Prostate gland (tissue), 2 donors: ENCODE data around the gene LRCH1. TPM values are rescaled to one million over a fixed set of nuclear protein-coding genes. Genes with fewer than 3 reads are reported as not detected.
"Not testable (repeated sequence)": the region's sequence is repeated elsewhere in the genome, so short reads cannot be mapped to it uniquely, and the experiment has no call there.

Experiments
- DNase-seq: peaks from one replicate; pipeline ENCODE4 v3.0.0-alpha.2; 2019; ENCODE audit warnings: low spot score
- H3K27ac ChIP-seq, 2 donors: fragments of 200-600 bp; sonication (generic); 2 replicates each; pipeline ENCODE4 v1.5.1; 2017 to 2019
- H3K27me3 ChIP-seq: fragments of 200-600 bp; sonication (generic); replicated peaks from 2 replicates; pipeline ENCODE4 v1.5.1; 2019; ENCODE audit not compliant: insufficient read depth
- H3K36me3 ChIP-seq, 2 donors: fragments of 200-600 bp; sonication (generic); 1 replicate in 1 of 2; 2 replicates in 1 of 2; pipeline versions ENCODE4 v1.5.1 to v1.8.1; 2017 to 2019
- H3K4me1 ChIP-seq: fragments of 200-600 bp; sonication (generic); replicated peaks from 2 replicates; pipeline ENCODE4 v1.5.1; 2019
- H3K4me3 ChIP-seq, 2 donors: fragments of 200-600 bp; sonication (generic); 2 replicates each; pipeline ENCODE4 v1.5.1; 2017 to 2019
- H3K9me3 ChIP-seq: fragments of 200-600 bp; sonication (generic); 2 replicates; pipeline ENCODE4 v1.5.1; 2017
- CTCF ChIP-seq, 4 experiments: fragments of 200-600 bp in 2 of 4; fragments of 450-650 bp in 2 of 4; sonication (generic) in 2 of 4; IDR thresholded peaks; 1 replicate in 3 of 4; 2 replicates in 1 of 4; pipeline ENCODE4 v1.5.1; 2016 to 2019; ENCODE audit warnings: antibody characterized with exemption in 4 of 4, mild to moderate bottlenecking in 2 of 4, moderate library complexity in 2 of 4
- POLR2A ChIP-seq: fragments of 450-650 bp; IDR thresholded peaks from one replicate; pipeline ENCODE4 v1.6.1; 2016; ENCODE audit warnings: antibody characterized with exemption, mild to moderate bottlenecking
- POLR2AphosphoS5 ChIP-seq: sonication (generic); formaldehyde crosslinking; IDR thresholded peaks from one replicate; pipeline ENCODE4 v1.6.1; 2017; ENCODE audit warnings: antibody characterized with exemption
- WGBS: methylation state at CpG from one replicate; pipeline ENCODE4 v1.1.5; 2018; 5-methylcytosine and 5-hydroxymethylcytosine counted together
- intact Hi-C: fragments of 100-400 bp; cut with DNase I; formaldehyde crosslinking; loops from one replicate; pipeline ENCODE4 v1.14.2; 2022
- total RNA-seq, 2 donors: library from RNA; depleted of rRNA; stranded (reverse); fragments of >200 nt; gene quantifications; one replicate each; pipeline ENCODE4 v1.1.0, GENCODE V29; 2016

Gene LRCH1
- total RNA-seq, 2 donors from 2014 or later, result 14.8 to 17.2 TPM

- intact Hi-C loops, result no loop called here
Measured at GRCh38 chr13:46515803-46516202, 37.2 kb upstream of the LRCH1 start.

GRCh38 chr13:46516599-46517338 is 36.2 kb upstream of the LRCH1 start:
- DNase-seq, result no peak
- no peak overlapping the region for H3K27ac ChIP-seq
- H3K4me1 ChIP-seq, result no peaks in the 10 kb centered on the region
- no peaks in the 10 kb centered on the region for H3K36me3 ChIP-seq
- H3K27me3 ChIP-seq, result no peaks in the 10 kb centered on the region
- WGBS, result 47% methylated on average over 4 of the region's 4 CpGs
- intact Hi-C loops, result no loop called here
- TF ChIP-seq POLR2AphosphoS5 (no peak), POLR2A (no peak), CTCF (IDR thresholded peaks at IDR 0.05) (no peak)
- no peaks in the 10 kb centered on the region for H3K9me3 ChIP-seq
- H3K4me3 ChIP-seq, result no peak overlapping the region

More at GRCh38 chr13:46515803-46516202, 37.2 kb upstream of the LRCH1 start:
- H3K27ac ChIP-seq, result no peak overlapping the region
- no peak overlapping the region for H3K4me3 ChIP-seq
- no peaks in the 10 kb centered on the region for H3K36me3 ChIP-seq
- 91% methylated on average over 2 of the region's 2 CpGs for WGBS
- H3K27me3 ChIP-seq, result no peaks in the 10 kb centered on the region
- H3K9me3 ChIP-seq, result no peaks in the 10 kb centered on the region
- H3K4me1 ChIP-seq, result no peaks in the 10 kb centered on the region
- no peak for TF ChIP-seq POLR2A
- no peak for TF ChIP-seq CTCF (IDR thresholded peaks at IDR 0.05)
- no peak for TF ChIP-seq POLR2AphosphoS5
- no peak for DNase-seq

- H3K4me1 ChIP-seq, H3K27ac ChIP-seq, H3K4me3 ChIP-seq, H3K36me3 ChIP-seq, H3K27me3 ChIP-seq, H3K9me3 ChIP-seq, intact Hi-C loops, DNase-seq: not testable (repeated sequence)
- 73% methylated on average over 5 of the region's 5 CpGs for WGBS
Measured at GRCh38 chr13:46517748-46518147, 35.2 kb upstream of the LRCH1 start.

GRCh38 chr13:46519182-46519581 is 33.8 kb upstream of the LRCH1 start:
- Histone ChIP-seq H3K9me3 (no peaks in the 10 kb centered on the region), H3K27me3 (no peaks in the 10 kb centered on the region), H3K36me3 (no peaks in the 10 kb centered on the region), H3K4me1 (no peaks in the 10 kb centered on the region), H3K4me3 (no peak overlapping the region), H3K27ac (no peak overlapping the region)
- DNase-seq, result no peak
- intact Hi-C loops, result no loop called here
- 99% methylated on average over 4 of the region's 4 CpGs for WGBS
- TF ChIP-seq POLR2AphosphoS5, result no peak
- no peak for TF ChIP-seq POLR2A
- TF ChIP-seq CTCF (IDR thresholded peaks at IDR 0.05), result no peak

- H3K36me3 ChIP-seq, result no peaks in the 10 kb centered on the region
- no peaks in the 10 kb centered on the region for H3K27me3 ChIP-seq
- no peak overlapping the region for H3K27ac ChIP-seq
- intact Hi-C loops, result no loop called here
- 90% methylated on average over 2 of the region's 2 CpGs for WGBS
- H3K9me3 ChIP-seq, result no peaks in the 10 kb centered on the region
- no peak overlapping the region for H3K4me3 ChIP-seq
- H3K4me1 ChIP-seq, result no peaks in the 10 kb centered on the region
- DNase-seq, result no peak
- TF ChIP-seq POLR2A (no peak), POLR2AphosphoS5 (no peak), CTCF (IDR thresholded peaks at IDR 0.05) (no peak)
Measured at GRCh38 chr13:46520166-46520565, 32.8 kb upstream of the LRCH1 start.
